Smooth muscle cell (in vitro differentiated cells): ENCODE measurements around the gene NCAM1. TPM values are rescaled to one million over a fixed set of nuclear protein-coding genes. Genes with fewer than 3 reads are reported as not detected.
A peak's percentile ranks its signal among the peaks of the same experiment; 100 is the strongest.

Experiments used
- DNase-seq: peaks from one replicate; lab custom pipeline; 2025; ENCODE audit not compliant: unreplicated experiment; lab: John Stamatoyannopoulos, UW
- H2AFZ ChIP-seq: fragments of 200-600 bp; sonication (generic); 2 replicates; pipeline ENCODE4 v1.6.0; 2016; ENCODE audit warnings: antibody characterized with exemption, low read depth, mild to moderate bottlenecking
- H3F3A ChIP-seq: fragments of 200-600 bp; sonication (generic); 2 replicates; pipeline ENCODE4 v1.6.0; 2017; ENCODE audit warnings: antibody characterized with exemption, low read depth
- H3K27ac ChIP-seq: fragments of 200-600 bp; sonication (generic); 2 replicates; pipeline ENCODE4 v1.5.1; 2016; ENCODE audit warnings: low read depth, mild to moderate bottlenecking
- H3K27me3 ChIP-seq: fragments of 200-600 bp; sonication (generic); 2 replicates; pipeline ENCODE4 v1.6.1; 2016; ENCODE audit warnings: low read depth, mild to moderate bottlenecking
- H3K36me3 ChIP-seq: fragments of 200-600 bp; sonication (generic); 2 replicates; pipeline ENCODE4 v1.5.1; 2016; ENCODE audit warnings: low read depth
- H3K4me1 ChIP-seq: fragments of 200-600 bp; sonication (generic); 2 replicates; pipeline ENCODE4 v1.5.1; 2016; ENCODE audit warnings: low read depth
- H3K4me2 ChIP-seq: fragments of 200-600 bp; sonication (generic); 2 replicates; pipeline ENCODE4 v1.6.0; 2016; ENCODE audit warnings: mild to moderate bottlenecking
- H3K4me3 ChIP-seq: fragments of 200-600 bp; sonication (generic); 2 replicates; pipeline ENCODE4 v1.5.1; 2016; ENCODE audit warnings: mild to moderate bottlenecking
- H3K79me2 ChIP-seq: fragments of 200-600 bp; sonication (generic); 2 replicates; pipeline ENCODE4 v1.6.0; 2016; ENCODE audit warnings: low read depth, mild to moderate bottlenecking
- H3K9ac ChIP-seq: fragments of 200-600 bp; sonication (generic); 2 replicates; pipeline ENCODE4 v1.6.0; 2016; ENCODE audit warnings: low read depth
- H3K9me3 ChIP-seq: fragments of 200-600 bp; sonication (generic); replicated peaks from 2 replicates; pipeline ENCODE4 v1.5.1; 2016; ENCODE audit warnings: low read depth
- H4K20me1 ChIP-seq: fragments of 200-600 bp; sonication (generic); 2 replicates; pipeline ENCODE4 v1.6.0; 2016; ENCODE audit warnings: low read depth
- WGBS: methylation state at CpG from one replicate; pipeline ENCODE4 v1.1.7; 2016; ENCODE audit warnings: low lambda C conversion rate; 5-methylcytosine and 5-hydroxymethylcytosine counted together
- polyA plus RNA-seq: library from polyadenylated mRNA; unstranded; fragments of >200 nt; fragmentation: Nextera tagmentation; extraction: Ambion mirVana; gene quantifications from 2 replicates; pipeline ENCODE4 v1.2.1, GENCODE V29; 2016
- total RNA-seq: library from RNA; depleted of rRNA; stranded (reverse); fragments of >200 nt; gene quantifications from 2 replicates; pipeline ENCODE4 v1.2.3, GENCODE V29; 2014
- TF ChIP-seq, protein P1 (sequence below): fragments of 200-600 bp; sonication (generic); IDR thresholded peaks from 2 replicates; pipeline ENCODE4 v1.5.1; 2017; ENCODE audit warnings: borderline replicate concordance, mild to moderate bottlenecking, antibody characterized with exemption; ENCODE audit not compliant: insufficient read depth, poor library complexity, severe bottlenecking

NCAM1 gene
- total and polyA plus RNA-seq, 2 experiments from 2014 or later: 8.1 to 12.0 TPM

DNA sequence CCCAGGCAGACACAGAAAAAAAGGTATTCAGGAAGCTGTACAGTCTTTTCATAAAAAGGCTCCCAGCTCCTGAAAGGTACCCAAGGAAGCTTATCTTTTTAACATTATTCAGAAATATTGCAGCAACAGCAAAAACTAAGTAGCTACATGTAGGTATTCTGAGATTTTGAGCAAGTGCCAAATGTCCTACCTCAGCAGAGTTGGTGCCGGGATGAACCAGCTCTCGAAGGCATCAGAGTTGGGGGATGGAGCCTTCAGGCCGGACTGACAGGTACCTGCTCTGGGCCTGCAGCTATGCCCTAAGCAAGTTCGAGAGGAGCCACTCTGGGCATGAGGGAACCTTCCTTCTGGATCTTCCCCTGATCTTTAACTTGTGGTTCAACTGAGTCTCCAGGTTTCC is 276.0 kb downstream of the NCAM1 start:
- Histone ChIP-seq H3K79me2 (no peaks in the 10 kb centered on the region), H3K9ac (no peak overlapping the region), H3K4me1 (peaks cover 10% of the 10 kb centered on the region), H3K27me3 (no peaks in the 10 kb centered on the region), H3K4me2 (no peak overlapping the region), H3K4me3 (no peak overlapping the region), H3K36me3 (no peaks in the 10 kb centered on the region), H3F3A (no peaks in the 10 kb centered on the region), H3K27ac (no peak overlapping the region), H4K20me1 (no peaks in the 10 kb centered on the region), H3K9me3 (no peaks in the 10 kb centered on the region), H2AFZ (no peak overlapping the region)
- WGBS: 95% methylated on average over 4 of the region's 4 CpGs
- no peak for DNase-seq
- TF ChIP-seq, protein P1, sequence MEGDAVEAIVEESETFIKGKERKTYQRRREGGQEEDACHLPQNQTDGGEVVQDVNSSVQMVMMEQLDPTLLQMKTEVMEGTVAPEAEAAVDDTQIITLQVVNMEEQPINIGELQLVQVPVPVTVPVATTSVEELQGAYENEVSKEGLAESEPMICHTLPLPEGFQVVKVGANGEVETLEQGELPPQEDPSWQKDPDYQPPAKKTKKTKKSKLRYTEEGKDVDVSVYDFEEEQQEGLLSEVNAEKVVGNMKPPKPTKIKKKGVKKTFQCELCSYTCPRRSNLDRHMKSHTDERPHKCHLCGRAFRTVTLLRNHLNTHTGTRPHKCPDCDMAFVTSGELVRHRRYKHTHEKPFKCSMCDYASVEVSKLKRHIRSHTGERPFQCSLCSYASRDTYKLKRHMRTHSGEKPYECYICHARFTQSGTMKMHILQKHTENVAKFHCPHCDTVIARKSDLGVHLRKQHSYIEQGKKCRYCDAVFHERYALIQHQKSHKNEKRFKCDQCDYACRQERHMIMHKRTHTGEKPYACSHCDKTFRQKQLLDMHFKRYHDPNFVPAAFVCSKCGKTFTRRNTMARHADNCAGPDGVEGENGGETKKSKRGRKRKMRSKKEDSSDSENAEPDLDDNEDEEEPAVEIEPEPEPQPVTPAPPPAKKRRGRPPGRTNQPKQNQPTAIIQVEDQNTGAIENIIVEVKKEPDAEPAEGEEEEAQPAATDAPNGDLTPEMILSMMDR: no peak

DNA sequence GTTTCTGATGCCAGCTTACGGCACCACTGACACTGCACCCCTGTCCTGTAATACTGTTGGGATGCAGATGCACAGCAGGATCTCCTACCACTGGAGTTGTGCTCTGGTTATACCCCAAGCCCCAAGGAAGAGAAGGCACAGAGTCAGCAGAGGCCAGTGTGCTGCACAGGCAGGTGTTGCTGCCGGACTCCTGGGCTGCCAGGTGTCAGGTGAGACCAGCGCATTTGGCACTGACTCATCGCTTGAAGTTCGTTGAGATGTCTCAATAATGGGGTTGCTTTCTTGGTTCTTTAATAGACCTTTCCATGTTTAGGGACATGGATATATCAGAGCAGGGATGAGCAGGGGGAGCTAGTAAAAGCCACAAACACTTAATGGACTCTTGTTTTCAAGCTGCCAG is 277.5 kb downstream of the NCAM1 start:
- Histone ChIP-seq H3K4me1 (peaks cover 24% of the 10 kb centered on the region), H2AFZ (no peak overlapping the region), H4K20me1 (no peaks in the 10 kb centered on the region), H3K79me2 (no peaks in the 10 kb centered on the region), H3K27ac (no peak overlapping the region), H3F3A (no peaks in the 10 kb centered on the region), H3K4me3 (no peak overlapping the region), H3K9ac (no peak overlapping the region), H3K9me3 (no peaks in the 10 kb centered on the region), H3K4me2 (no peak overlapping the region), H3K36me3 (no peaks in the 10 kb centered on the region), H3K27me3 (no peaks in the 10 kb centered on the region)
- no peak for DNase-seq
- 94% methylated on average over 5 of the region's 5 CpGs for WGBS
- TF ChIP-seq, protein P1: no peak

DNA sequence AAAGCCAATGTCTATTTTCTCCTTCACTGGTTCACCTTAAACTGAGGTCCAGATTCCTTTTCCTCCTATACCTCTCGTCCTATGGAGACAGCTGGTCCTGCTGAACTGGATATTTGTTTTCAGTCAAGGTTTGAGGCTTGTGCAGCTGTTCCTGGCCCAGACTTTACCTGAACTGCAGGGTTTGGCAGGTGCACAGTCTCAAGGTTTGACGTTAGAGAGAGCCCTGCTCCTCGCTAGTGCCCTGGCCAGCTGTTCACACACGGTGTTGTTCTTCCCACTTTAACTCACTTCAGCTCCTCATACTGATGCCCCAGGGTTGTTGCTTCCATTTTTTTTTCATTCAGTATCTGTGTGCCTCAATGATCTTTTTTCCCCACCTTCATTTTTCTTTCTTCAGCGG is 279.2 kb downstream of the NCAM1 start:
- WGBS: 85% methylated on average over 5 of the region's 5 CpGs
- Histone ChIP-seq H3K27me3 (no peaks in the 10 kb centered on the region), H4K20me1 (no peaks in the 10 kb centered on the region), H3K4me2 (no peak overlapping the region), H3K4me1 (peaks cover 25% of the 10 kb centered on the region), H3K9ac (no peak overlapping the region), H3K27ac (peak overlapping the region; percentile 92), H3K4me3 (no peak overlapping the region), H2AFZ (no peak overlapping the region), H3K36me3 (no peaks in the 10 kb centered on the region), H3F3A (no peaks in the 10 kb centered on the region), H3K79me2 (no peaks in the 10 kb centered on the region), H3K9me3 (no peaks in the 10 kb centered on the region)
- TF ChIP-seq, protein P1: no peak
- DNase-seq: no peak
